Stimulated activated CD4-positive, alpha-beta T cell treated with anti-CD3 and anti-CD28 coated beads, Interleukin-15, amount 100 ng/mL, for 24 hours (primary cell): ENCODE data around the gene NSL1.

ENCODE experiments used
- DNase-seq: peaks from one replicate; pipeline ENCODE4 v3.0.0-alpha.2; 2020

The NSL1 gene

GRCh38 chr1:212683357-212683722 lies 108.2 kb downstream of the NSL1 start:
- DNase-seq: peak; percentile 66

- no peak for DNase-seq
These were observed 110.7 kb downstream of the NSL1 start for GRCh38 chr1:212680680-212681389.

GRCh38 chr1:212678456-212679410 lies 112.8 kb downstream of the NSL1 start:
- DNase-seq: peak; percentile 54

- DNase-seq: no peak
These were observed 114.0 kb downstream of the NSL1 start for GRCh38 chr1:212677573-212677972.

GRCh38 chr1:212677136-212677535 lies 114.4 kb downstream of the NSL1 start:
- DNase-seq: no peak
